Measurements from ENCODE around the gene TCEAL4.

DNA sequence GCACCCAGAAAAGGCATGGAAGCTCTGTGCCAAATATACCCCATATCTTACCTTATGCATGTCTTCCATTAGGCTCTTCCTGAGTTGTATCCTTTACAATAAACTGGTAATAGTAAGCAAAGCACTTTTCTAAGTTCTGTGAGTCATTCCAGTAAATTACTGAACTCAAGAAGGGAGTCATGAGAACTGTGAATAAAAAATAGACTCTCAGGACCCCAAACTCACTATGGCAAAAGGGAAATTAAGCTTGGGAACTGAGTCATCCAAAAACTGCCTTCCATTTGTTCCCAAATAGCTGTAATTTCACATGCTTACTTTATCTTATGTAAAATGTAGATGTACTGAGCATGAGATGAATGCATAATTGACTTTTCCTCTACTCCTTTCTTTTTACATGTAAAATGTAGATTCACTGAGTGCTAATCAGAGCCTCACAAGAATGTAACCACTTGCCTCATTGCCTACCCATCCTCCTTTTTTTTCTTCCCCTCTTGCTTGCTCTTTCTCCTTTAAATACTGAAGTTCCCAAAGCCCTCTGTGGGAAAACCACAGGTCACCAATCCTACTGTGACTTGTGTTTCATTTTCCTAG lies 30.6 kb downstream of the TCEAL4 start:
- TF ChIP-seq SP1 (IDR thresholded peaks at IDR 0.05) (no peak), RAD21 (IDR thresholded peaks at IDR 0.05) (no peak), TAF1 (conservative IDR thresholded peaks at IDR 0.05) (no peak), JUND (IDR thresholded peaks at IDR 0.05) (no peak), EGR1 (IDR thresholded peaks at IDR 0.05; ENCODE audit: low read depth in 2 of 2) (no peak), NR2F2 (IDR thresholded peaks at IDR 0.05) (no peak), YY1 (IDR thresholded peaks at IDR 0.05) (no peak), HNF4A (conservative IDR thresholded peaks at IDR 0.05) (no peak), MAX (IDR thresholded peaks at IDR 0.05) (no peak)
- TF ChIP-seq, protein P1, sequence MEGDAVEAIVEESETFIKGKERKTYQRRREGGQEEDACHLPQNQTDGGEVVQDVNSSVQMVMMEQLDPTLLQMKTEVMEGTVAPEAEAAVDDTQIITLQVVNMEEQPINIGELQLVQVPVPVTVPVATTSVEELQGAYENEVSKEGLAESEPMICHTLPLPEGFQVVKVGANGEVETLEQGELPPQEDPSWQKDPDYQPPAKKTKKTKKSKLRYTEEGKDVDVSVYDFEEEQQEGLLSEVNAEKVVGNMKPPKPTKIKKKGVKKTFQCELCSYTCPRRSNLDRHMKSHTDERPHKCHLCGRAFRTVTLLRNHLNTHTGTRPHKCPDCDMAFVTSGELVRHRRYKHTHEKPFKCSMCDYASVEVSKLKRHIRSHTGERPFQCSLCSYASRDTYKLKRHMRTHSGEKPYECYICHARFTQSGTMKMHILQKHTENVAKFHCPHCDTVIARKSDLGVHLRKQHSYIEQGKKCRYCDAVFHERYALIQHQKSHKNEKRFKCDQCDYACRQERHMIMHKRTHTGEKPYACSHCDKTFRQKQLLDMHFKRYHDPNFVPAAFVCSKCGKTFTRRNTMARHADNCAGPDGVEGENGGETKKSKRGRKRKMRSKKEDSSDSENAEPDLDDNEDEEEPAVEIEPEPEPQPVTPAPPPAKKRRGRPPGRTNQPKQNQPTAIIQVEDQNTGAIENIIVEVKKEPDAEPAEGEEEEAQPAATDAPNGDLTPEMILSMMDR (IDR thresholded peaks at IDR 0.05; ENCODE audit: low read depth, low read length, missing input control), result no peak
- TF ChIP-seq, protein P2, sequence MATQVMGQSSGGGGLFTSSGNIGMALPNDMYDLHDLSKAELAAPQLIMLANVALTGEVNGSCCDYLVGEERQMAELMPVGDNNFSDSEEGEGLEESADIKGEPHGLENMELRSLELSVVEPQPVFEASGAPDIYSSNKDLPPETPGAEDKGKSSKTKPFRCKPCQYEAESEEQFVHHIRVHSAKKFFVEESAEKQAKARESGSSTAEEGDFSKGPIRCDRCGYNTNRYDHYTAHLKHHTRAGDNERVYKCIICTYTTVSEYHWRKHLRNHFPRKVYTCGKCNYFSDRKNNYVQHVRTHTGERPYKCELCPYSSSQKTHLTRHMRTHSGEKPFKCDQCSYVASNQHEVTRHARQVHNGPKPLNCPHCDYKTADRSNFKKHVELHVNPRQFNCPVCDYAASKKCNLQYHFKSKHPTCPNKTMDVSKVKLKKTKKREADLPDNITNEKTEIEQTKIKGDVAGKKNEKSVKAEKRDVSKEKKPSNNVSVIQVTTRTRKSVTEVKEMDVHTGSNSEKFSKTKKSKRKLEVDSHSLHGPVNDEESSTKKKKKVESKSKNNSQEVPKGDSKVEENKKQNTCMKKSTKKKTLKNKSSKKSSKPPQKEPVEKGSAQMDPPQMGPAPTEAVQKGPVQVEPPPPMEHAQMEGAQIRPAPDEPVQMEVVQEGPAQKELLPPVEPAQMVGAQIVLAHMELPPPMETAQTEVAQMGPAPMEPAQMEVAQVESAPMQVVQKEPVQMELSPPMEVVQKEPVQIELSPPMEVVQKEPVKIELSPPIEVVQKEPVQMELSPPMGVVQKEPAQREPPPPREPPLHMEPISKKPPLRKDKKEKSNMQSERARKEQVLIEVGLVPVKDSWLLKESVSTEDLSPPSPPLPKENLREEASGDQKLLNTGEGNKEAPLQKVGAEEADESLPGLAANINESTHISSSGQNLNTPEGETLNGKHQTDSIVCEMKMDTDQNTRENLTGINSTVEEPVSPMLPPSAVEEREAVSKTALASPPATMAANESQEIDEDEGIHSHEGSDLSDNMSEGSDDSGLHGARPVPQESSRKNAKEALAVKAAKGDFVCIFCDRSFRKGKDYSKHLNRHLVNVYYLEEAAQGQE (IDR thresholded peaks at IDR 0.05), result no peak

All from liver (tissue), 3 donors.